Left cardiac atrium (tissue), 4 donors: ENCODE measurements around the gene DNAJA4. TPM values are rescaled to one million over a fixed set of nuclear protein-coding genes. Genes with fewer than 3 reads are reported as not detected.

Source experiments
- ATAC-seq, 2 donors: fragments of 200-7000 bp; cut with Tn5 transposase; one replicate each; pipeline ENCODE4 v1.9.1; 2020; ENCODE audit warnings: mild to moderate bottlenecking in 2 of 2, moderate library complexity in 2 of 2
- DNase-seq: peaks from one replicate; pipeline ENCODE4 v3.0.0-alpha.2; 2020
- intact Hi-C, 2 donors: fragments of 100-400 bp; cut with DNase I; formaldehyde crosslinking; loops; one replicate each; pipeline versions ENCODE4 v1.14.1 to v1.15.1; 2022 to 2023
- total RNA-seq, 2 donors: library from RNA; stranded (reverse); fragmentation: NEBNext Ultra II Directional; extraction: Animal tissue kit (Norgen Biotek cat#: 25700); gene quantifications; one replicate each; pipeline ENCODE4 v1.2.1, GENCODE V29; 2021
- donor health status: DM: no; HTN: yes; CAD: no.
- donor health status: DM: no; HTN: yes; CAD: no; lungs with severe emphysema.
- donor health status: DM: yes; HTN: yes; CAD: no.
- donor health status: Dilated cardiomyopathy.

The DNAJA4 gene
- total RNA-seq, 2 donors from 2014 or later: 116 to 171 TPM

DNA sequence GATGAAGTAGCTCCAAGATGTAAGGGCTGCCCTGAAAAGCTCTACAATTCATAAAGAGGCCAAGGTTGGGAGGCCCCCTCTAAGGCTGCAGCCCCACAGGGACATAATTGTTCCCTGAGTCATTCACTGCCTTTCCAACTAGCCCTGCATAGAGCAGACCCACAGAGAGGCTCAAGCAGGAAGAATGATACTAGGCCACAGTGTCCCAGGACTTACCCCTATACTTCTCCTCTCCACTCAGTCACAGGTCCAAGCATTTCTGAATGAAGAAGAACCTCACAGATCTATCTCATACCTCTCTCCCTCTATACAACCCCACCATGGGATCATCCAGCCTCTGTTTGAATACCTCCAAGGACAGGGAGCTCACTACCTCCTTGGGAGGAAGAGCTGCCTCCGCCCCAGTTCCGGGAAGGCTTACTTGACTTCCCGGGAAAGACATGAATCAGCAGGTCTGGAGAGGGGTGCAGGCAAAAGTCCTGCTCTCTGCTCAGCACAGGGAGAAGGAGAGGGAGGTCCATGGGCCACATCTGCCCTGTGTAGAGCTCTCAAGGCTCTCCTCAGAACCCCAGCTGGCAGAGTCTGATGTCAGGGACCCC, 41.9 kb downstream of the DNAJA4 start:
- DNase-seq: no peak
- intact Hi-C loops: loop anchor here (5.0 kb wide), 2 partner anchors 116 to 176 kb away; no protein-coding TSS in a partner anchor
- ATAC-seq: no peak

DNA sequence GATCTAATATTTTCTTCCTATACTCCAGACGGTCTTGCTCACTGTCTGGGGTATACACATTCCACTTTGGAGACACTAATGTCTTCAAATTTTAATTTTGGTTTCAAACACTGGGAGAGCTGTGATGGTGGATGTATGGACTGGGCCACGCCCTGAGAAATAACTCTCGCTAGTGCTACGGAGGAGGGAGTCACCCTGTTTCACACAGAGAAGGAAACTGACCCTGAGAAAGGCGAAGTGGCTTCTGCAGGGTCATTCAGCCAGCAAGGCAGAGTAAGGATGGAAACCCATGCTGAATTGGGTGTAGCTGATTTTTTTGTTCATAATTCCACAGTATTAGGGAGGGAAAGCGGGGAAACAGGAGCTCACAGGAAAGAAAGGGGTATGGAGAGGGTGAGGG, 43.6 kb downstream of the DNAJA4 start:
- no peak for ATAC-seq
- no peak for DNase-seq
- intact Hi-C loops: loop anchor here (2.0 to 5.0 kb wide), 3 partner anchors 114 to 174 kb away; no protein-coding TSS in a partner anchor

DNA sequence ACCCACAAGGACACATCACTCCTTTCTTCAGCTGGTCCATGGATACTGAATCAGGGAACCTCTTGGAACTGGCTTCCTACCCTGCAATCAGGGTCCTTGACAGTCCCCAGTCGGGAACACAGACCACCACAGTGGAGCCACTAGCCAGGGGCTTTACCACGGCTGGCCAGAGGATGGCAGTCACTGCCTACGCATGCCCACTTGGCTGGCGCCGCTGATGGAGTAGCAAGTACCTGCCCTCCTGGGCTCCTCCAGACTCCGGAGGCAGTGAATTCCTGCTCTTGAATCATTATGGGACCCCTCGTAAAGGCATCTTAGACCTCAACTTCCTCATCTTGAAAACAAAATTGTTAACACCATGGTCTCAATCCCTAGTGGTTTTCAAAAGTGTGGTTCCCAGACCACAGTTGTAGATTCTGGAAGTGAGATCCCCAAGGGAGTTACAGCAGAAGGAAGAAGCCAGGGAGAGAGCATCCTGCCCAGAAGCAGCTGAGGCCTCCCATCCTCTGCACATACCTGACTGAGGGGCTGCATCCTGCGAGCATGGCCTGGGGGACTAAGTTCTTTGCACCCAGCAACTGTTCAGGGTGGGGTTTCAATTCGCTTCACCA, 44.2 kb downstream of the DNAJA4 start:
- intact Hi-C loops: loop anchor here (2.0 to 5.0 kb wide), 3 partner anchors 114 to 174 kb away; no protein-coding TSS in a partner anchor
- ATAC-seq (peak; percentile 83 to 85), DNase-seq (peak; percentile 66)

DNA sequence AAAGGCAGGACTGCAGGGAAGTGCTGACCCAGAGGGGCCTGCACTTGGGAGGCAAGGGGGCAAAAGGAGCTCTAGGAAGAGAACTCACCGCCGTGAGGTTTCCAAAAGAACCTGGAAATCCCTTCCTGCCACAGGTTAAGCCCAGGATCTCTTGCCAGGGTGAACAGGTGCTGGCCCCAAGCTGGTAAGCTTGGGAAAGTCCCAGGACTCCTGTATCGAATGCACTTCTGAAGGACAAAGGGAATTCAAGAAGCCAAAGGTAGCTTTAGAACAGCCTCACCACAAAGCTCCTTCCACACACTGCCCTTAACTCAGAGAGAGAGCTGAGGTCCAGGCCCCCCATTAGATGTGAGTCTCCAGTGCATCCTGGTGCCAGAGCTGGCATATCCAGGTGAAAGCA, 46.9 kb downstream of the DNAJA4 start:
- DNase-seq (no peak), ATAC-seq (no peak)
- intact Hi-C loops: no loop called here

DNA sequence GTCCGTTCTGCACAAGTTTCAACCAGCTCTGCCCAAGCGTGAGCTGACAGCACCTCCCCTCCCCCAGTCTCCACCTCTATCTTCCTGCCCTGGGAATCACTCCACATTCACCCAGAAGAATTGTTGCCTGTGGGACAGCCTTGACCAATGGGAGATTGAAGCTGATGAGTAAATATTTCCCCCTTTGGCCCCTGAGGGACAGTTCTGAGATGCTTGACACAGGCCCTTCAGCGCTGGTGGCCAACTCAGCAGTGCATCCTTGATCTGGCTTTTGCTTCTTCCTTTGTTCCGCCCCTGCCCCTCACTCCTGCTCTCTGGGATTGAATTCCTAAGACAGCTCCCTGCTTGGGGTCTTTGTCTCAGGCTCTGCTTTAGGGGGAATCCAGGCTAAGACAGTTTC, 48.2 kb downstream of the DNAJA4 start:
- ATAC-seq (no peak), DNase-seq (no peak)
- intact Hi-C loops: no loop called here

DNA sequence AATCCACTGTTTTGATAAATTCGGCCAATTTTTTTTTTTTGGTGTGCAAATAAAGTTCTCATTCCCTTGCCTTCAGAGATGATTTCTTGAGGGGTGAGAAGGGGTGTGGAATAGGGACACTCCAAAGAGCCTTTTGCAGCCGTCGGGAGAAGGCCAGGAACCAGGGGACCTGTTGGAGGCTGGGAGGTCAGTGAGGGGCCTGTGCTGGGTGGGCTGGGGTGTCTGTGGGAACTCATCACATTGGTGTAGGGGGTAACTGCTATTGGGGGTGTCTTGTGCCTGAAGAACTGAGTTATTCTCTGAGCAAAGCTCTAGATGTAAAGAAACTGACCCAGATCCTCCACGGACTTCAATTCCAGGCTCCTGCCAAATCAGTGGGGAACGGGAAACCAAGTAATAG, 48.6 kb downstream of the DNAJA4 start:
- ATAC-seq (no peak), DNase-seq (no peak)
- intact Hi-C loops: no loop called here

DNA sequence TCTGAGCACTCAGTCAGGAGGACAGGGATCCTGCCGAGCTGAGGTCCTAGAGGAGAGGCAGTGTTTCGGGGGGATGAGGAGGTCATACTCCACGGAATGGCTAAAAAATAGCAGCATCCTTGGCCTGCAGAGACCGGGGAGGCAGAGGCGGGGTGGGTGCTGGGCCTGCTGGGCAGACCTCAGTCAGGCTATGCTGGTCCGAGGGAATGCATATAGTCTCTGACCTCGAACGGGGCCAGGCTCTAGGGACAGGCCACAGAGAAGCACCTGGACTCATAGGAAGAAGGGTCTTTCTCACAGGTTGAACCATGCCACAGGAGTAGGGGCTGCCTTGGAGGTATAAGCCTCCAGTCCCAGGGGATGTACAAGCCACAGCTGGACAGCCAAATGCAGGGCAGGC, 49.0 kb downstream of the DNAJA4 start:
- no peak for DNase-seq
- intact Hi-C loops: no loop called here
- no peak for ATAC-seq

DNA sequence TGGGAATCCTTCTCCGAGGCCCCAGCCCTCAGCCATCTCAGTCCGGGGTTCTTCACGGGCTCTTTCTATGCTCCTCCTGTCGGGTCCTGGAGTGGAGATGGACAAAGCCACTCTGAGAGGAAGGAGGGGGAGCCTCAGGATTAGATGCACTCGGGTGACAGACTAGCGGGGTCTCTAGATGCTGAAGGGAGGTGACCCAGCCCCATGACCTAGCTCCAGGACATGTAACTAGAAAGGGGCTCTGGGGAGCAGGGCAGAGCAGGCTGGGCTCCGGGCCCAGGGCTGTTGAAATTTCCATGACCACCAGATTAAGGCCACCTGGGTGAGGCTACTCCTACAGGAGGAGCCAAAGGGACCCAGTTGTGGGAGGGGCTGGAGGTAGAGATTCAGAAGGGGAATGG, 49.8 kb downstream of the DNAJA4 start:
- ATAC-seq (no peak), DNase-seq (no peak)
- intact Hi-C loops: no loop called here

DNA sequence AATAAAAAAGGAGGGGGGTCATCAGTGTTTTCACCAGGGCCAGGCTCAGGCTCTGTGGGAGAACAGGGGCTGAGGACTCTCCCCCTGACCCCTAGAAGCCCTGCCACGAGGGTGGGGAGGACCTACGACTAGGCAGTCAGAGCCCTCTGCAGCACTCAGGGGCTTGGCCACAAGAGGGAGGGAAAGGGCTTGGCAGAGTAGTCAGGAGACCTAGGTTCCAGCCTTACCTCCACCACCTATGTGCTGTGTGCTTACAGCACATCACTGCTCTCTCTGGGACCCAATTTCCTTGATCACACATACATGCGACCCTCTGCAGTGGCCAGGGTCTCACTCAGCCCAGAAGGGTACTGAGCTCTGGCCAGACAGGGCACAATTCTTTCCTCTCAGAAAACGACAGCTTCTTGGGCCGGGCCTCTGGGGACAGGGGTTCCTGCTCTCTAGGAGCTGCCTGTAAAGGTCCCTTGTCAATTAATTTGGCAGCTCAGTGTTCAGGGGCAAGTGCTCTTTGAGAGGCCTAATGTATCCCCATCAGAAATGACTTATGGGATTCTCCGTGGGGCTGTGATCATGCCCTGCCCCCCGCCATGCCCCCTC, 51.4 kb downstream of the DNAJA4 start:
- intact Hi-C loops: no loop called here
- ATAC-seq: no peak
- no peak for DNase-seq

DNA sequence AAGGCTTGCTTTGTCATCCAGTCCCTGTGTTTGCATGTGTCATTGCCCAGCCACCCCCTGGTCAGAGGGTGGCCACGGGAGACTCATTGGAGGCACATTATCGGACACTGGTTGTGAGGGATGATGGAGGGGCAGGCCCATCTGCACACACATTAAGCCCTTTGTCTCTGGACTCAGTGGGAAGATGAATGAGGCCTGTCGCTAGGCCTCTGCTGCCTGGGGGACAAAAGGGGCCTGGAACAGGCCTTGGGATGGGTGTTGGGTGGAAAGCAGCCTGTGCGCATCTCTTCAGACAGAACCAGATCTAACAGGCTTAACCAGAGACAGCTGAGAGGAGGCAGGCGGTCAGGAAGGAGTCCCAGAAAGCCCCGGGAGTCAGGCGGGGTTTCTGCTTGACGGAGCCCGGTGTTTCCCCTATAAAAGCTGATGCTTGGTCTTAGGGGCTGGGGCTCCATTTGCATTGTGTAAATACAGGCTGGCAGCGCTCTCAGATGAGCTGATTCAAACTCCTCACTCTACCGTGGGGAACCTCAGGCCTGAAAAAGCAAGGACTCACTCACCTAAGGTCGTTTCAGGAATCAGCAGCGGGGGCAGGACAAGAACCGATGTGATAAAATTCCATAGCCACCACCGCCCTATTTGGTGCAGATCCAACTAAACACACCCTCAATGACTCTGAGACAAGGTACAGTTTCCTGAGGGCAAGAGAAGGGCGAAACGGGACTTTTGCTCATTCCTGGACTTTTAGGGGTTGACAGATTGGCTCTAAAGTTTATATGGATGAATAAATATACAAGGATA, 52.1 kb downstream of the DNAJA4 start:
- ATAC-seq: no peak
- DNase-seq: no peak
- intact Hi-C loops: no loop called here

DNA sequence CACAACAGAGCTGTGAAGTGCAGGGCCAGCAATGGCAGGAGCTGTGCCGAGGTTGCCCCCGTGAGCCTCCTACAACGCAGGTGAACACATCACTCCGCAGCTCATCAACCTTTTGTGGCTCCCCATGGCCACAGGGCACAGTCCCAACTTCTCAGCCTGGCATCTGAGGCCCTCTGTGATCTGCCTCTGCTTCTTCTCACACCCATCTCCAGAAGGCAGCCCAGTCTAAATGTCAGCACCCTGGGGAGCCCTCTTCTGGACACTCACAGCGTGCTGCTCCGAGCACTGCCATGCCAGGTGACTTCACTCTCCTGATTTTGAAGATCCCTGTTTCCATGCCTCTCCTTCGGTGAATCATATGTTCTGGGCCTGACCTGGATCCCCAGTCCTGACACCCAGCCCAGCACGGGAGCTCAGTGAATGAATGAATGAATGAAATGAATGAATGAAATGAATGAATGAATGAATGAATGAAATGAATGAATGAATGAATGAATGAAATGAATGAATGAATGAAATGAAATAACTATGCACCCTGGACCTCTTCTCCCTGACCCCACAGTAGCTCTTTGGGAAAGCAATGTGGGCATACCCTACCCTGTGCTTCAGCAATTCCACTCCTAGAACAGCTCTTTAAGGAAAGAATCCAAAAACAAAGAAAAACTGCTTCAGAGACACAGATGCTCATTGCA, 52.9 kb downstream of the DNAJA4 start:
- peak; percentile 44 to 45 for ATAC-seq
- no peak for DNase-seq
- intact Hi-C loops: no loop called here

DNA sequence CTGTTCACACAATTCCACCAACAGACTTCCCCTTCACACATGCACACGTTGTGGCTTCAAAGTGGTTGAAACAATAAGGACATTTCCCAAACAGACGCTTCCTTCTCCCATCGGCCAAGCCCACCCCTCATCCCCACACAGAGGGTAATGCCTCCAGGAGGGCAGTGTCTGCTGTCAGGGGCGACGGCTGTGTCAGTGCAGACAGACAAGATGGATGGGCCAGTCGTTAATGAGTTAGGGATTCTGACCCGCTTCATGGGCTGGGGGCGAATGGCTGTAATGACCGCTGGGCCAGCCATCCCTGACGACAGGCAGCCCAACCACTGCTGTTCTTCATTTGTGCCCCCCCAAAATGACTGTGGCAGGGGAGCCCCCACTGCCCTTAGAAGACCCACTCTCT, 55.2 kb downstream of the DNAJA4 start:
- DNase-seq: no peak

DNA sequence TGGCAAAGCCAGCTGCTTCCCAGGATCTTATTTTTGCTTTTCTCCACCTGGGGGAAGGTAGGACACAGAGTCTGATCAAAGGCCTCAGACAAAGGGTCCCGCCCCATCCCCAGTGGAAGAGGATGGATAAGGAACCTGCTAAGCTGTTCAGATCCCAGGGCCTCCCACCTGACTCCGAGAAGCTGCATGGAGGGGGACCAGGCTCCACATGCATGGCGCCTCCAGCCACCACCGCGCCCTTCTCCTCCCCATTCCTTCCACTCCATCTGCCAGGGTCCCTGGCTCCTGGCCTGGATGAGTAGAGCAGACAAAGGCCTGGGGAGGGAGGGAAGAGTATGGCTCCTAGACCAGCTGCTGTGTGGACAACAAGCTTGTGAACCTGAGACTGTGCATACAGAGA, 55.8 kb downstream of the DNAJA4 start:
- ATAC-seq: no peak
- intact Hi-C loops: no loop called here
- no peak for DNase-seq

More for the DNA sequence above, 55.2 kb downstream of the DNAJA4 start:
- intact Hi-C loops: no loop called here
- no peak for ATAC-seq

DNA sequence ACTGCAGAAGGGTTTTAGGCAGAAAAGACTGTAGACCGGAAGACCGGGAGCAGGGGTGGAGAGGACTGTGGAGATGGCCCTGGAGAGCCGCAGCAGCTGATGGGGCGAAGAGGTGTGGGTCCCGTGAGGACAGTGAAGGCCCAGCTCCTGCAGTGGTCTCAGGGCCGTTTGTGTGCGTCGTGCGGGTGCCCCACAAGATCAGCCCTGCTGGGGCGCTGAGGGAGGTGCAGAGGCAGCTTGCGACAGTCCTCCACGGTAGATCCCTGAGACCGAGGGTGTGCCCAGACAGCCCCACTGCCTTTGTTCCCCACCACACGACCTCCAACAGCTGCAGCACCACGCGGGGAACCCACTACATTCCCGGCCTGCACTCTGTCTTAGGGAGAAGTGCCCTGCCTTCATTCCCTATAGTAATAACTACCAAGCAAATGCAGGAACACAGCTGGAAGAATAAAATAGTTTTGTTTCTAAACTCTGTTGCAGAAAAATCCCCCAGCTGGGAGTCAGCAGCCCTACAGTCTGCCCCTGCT, 56.7 kb downstream of the DNAJA4 start:
- DNase-seq: no peak
- intact Hi-C loops: no loop called here
- no peak for ATAC-seq

DNA sequence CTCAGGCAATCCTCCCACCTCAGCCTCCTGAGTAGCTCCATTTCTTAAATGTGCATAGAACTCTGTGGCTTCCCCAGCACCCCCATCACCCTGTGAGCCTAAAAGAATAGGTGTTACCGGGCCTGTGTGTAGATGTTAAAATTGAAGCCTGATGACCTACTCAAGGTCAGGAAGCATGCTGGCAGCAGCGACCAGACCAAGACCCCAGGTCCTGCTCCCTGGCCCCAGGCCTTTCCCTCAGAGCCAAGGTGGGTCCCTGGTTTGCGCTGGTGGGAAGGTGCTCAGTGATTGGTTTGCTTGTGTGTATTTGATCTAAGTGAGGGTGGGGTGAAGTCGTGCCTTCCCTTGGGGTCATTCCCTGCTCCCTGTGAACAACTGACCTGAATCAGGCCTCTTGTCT, 57.4 kb downstream of the DNAJA4 start:
- intact Hi-C loops: no loop called here
- no peak for DNase-seq
- no peak for ATAC-seq

DNA sequence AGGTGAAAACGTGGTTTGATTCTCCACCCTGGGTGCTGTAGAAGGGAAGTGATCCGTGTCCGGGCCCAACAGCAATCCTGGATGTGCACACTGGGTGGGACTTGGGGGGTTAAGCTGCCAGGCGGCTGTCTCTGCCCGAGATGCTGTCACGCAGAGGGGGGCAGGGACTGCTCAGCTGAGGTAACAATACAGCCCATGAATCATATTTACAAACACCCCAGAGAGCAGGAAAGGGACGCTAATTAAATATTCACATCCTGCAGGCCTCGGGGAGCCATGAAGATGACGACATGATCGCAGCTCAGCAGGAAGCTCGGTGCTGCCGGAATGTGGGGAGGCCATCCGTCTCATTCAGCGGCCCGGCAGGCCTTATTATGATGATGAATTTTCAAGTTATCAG, 57.9 kb downstream of the DNAJA4 start:
- intact Hi-C loops: no loop called here
- DNase-seq (no peak), ATAC-seq (no peak)

DNA sequence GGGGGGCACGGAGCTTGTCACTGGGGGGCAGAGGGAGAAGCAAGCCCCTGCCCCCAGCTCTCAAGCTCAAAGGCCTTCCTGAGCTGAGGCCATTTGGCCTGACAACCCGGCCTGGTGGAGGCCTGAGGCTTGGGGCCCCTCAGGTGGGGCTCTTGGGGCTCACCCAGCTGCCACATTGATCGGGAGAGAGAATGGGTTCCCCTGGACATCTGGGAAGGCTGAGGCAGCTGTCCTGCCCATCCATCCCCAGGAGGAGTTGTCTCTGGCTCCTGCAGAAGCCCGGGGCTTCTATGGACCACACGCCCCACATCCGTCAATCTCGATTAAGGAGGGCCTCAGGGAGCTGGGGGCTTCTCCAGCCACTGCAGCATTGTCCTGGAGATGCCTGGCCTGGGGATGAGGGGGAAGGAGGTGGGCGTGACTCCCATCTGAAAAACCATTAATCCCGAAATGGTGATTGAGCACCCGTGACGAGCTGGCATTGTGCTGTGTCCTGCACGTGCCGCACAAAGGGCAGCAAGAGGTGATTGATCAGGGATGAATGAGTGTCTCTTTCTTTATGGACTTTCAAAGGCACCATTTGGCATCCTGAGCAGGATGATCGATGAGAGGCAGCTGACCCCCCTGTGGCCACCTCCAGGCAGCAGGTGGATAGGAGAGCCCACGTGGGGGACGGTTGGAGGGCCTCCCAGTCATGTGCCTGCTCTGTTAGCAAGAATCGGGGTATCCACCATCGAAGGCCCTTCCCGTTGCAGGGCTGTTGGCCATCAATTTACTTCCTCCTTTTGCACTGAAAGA, 58.6 kb downstream of the DNAJA4 start:
- ATAC-seq (no peak), DNase-seq (no peak)
- intact Hi-C loops: no loop called here

DNA sequence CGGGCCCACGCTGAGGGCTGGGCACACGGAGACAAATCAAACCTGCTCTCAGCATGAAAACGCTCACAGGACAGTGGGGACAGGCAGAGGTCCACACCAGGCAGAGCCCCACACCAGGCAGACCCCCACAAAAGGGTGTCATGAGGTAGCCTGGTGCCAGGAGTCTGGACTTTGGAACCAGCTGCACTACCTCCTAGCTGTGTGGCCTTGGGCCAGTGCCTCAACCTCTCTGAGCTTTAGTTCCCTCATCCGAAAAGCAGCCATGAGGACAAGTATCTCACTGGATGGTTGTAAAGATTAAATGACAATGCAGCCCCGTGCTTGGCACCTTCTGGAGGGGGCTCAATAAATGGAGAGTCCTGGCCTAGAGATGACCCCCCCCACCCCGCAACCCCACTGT, 59.3 kb downstream of the DNAJA4 start:
- intact Hi-C loops: no loop called here
- no peak for DNase-seq
- no peak for ATAC-seq

DNA sequence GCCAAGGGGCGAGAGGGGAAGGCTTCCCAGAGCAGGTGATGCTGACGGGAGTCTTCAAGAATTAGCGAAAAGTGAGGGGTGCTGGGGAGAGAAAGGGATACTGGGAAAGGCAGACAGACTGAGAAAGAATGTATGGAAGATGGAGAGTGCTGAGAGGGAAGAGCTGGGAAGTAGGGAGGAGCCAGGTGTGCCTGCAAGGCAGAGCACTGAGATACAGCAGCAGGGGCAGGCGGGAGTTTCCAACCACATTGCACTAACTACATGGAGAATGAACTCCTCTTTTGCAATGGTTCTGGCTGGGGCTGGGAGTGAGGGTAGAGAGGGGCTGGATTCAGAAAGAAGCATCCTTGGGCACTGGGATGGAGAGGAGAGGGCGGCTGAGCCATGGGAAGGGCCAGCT, 59.8 kb downstream of the DNAJA4 start:
- DNase-seq: no peak
- intact Hi-C loops: no loop called here
- ATAC-seq: no peak
